ENCODE measurements around the gene UPP2. TPM values are rescaled to one million over a fixed set of nuclear protein-coding genes. Genes with fewer than 3 reads are reported as not detected.

The UPP2 gene
- total RNA-seq, 1 experiment from 2014 or later = not detected

- intact Hi-C loops (cut with micrococcal nuclease; ENCODE audit: unreplicated experiment) = no loop called here
- no TSS peak for BruUV-seq (replicated peaks)
- no peaks in the 10 kb centered on the region for H3K9me3 ChIP-seq (ENCODE audit: control insufficient read depth, insufficient read depth, low read depth, low read length)
- H3K27me3 ChIP-seq (ENCODE audit: control insufficient read depth, insufficient read depth, low read length) = no peaks in the 10 kb centered on the region
- H3K27ac ChIP-seq (ENCODE audit: low read length) = no peak overlapping the region
- in situ Hi-C loops (cut with HindIII; ENCODE audit: low pct_unique_long_range_greater_than_20kb, low sequenced_read_pairs) = no loop called here
- no peak for ATAC-seq
- no peaks in the 10 kb centered on the region for H3K36me3 ChIP-seq (ENCODE audit: control insufficient read depth, insufficient read depth, low read length)
- no peaks in the 10 kb centered on the region for H3K4me1 ChIP-seq (ENCODE audit: control insufficient read depth, insufficient read depth, low read length)
- no peak overlapping the region for H3K4me3 ChIP-seq (ENCODE audit: low read depth in 2 of 2, low read length in 2 of 2)
- ChIA-PET CTCF (no interaction called here), POLR2A (no interaction called here)
- no peak for DNase-seq (ENCODE audit: low read depth, low spot score)
- TF ChIP-seq TCF7L2 (IDR thresholded peaks at IDR 0.05; ENCODE audit: low read depth, low read length) (no peak), POLR2AphosphoS5 (IDR thresholded peaks at IDR 0.05; ENCODE audit: low read depth, low read length) (no peak), CTCF (IDR thresholded peaks at IDR 0.05) (no peak), SIN3A (IDR thresholded peaks at IDR 0.05; ENCODE audit: borderline replicate concordance, insufficient read depth, low read depth, low read length) (no peak), REST (IDR thresholded peaks at IDR 0.05; ENCODE audit: insufficient read depth in 1 of 2, low read depth in 2 of 2, low read length in 1 of 2) (no peak)
These were observed 3.5 kb upstream of the UPP2 start for GRCh38 chr2:158098178-158098577.

DNA sequence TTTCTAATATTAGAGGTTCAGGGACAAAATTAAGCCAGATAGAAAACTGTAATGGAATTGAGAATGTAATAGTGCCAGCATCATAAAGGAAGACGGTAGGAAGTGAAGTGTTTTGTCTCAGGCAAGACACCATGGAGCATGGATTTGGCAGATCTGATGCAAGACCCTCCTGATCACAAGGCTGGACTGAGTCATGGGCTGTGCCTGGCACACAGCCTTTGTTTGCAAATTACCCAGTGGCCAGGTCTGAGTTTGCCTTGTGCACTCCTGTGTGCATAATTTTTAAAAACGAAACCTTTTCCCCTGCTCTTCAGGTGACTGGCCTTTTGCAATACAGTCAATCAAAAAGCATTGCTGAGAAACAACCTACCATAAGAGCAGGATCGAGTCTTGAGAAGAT lies 2.0 kb upstream of the UPP2 start:
- Histone ChIP-seq H3K4me3 (ENCODE audit: low read depth in 2 of 2, low read length in 2 of 2) (no peak overlapping the region), H3K9me3 (ENCODE audit: control insufficient read depth, insufficient read depth, low read depth, low read length) (no peaks in the 10 kb centered on the region), H3K36me3 (ENCODE audit: control insufficient read depth, insufficient read depth, low read length) (no peaks in the 10 kb centered on the region), H3K4me1 (ENCODE audit: control insufficient read depth, insufficient read depth, low read length) (no peaks in the 10 kb centered on the region), H3K27ac (ENCODE audit: low read length) (no peak overlapping the region), H3K27me3 (ENCODE audit: control insufficient read depth, insufficient read depth, low read length) (peaks cover 2% of the 10 kb centered on the region; the same call in 1 of the 2 replicates)
- ATAC-seq (no peak), DNase-seq (ENCODE audit: low read depth, low spot score) (no peak)
- CTCF ChIA-PET = no interaction called here
- in situ Hi-C loops (cut with HindIII; ENCODE audit: low pct_unique_long_range_greater_than_20kb, low sequenced_read_pairs) = no loop called here
- POLR2A ChIA-PET = no interaction called here
- no peak for TF ChIP-seq TCF7L2 (IDR thresholded peaks at IDR 0.05; ENCODE audit: low read depth, low read length)
- no peak for TF ChIP-seq SIN3A (IDR thresholded peaks at IDR 0.05; ENCODE audit: borderline replicate concordance, insufficient read depth, low read depth, low read length)
- no peak for TF ChIP-seq REST (IDR thresholded peaks at IDR 0.05; ENCODE audit: insufficient read depth in 1 of 2, low read depth in 2 of 2, low read length in 1 of 2)
- no peak for TF ChIP-seq POLR2AphosphoS5 (IDR thresholded peaks at IDR 0.05; ENCODE audit: low read depth, low read length)
- TF ChIP-seq CTCF (IDR thresholded peaks at IDR 0.05) = no peak
- intact Hi-C loops (cut with micrococcal nuclease; ENCODE audit: unreplicated experiment) = no loop called here
- no TSS peak for BruUV-seq (replicated peaks)
